RCC 7860 (cell line): ENCODE measurements around the gene DGKI.
"Not testable (repeated sequence)": the region's sequence is repeated elsewhere in the genome, so short reads cannot be mapped to it uniquely, and the experiment has no call there.

Source experiments
- DNase-seq: peaks from one replicate; pipeline ENCODE4 v3.0.0-alpha.2; 2015; ENCODE audit warnings: low spot score
- FAIRE-seq: peaks from 2 replicates; lab custom pipeline; 2012; peaks lifted over from hg19 to GRCh38; lab: Jason Lieb, UNC

Gene DGKI

GRCh38 chr7:137492889-137493288 lies 353.9 kb downstream of the DGKI start:
- no peak for DNase-seq
- FAIRE-seq: no peak

- no peak for FAIRE-seq
- DNase-seq: no peak
Observed at GRCh38 chr7:137489880-137490279, 356.9 kb downstream of the DGKI start.

GRCh38 chr7:137488038-137488437 lies 358.7 kb downstream of the DGKI start:
- FAIRE-seq: no peak
- no peak for DNase-seq

DNA sequence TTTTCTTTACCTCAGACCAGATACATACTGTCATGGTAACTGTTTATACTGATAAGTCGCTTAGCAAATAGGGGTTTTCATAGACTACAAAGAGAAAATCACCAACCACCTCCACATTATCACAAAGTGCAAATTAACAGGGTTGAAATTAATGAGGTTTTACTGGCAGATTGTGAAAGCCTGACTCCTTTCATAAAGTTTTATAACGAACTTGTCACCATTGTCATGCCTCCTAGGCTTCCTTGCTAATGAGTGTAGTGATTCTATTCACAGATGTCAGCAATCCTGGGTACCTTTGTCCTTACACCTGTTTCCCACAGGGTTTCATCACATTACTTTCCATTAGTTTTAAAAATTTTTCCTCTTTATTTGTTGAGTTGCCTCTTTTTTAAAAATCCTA lies 361.0 kb downstream of the DGKI start:
- FAIRE-seq (no peak), DNase-seq (no peak)

GRCh38 chr7:137484326-137484725 lies 362.4 kb downstream of the DGKI start:
- no peak for DNase-seq
- no peak for FAIRE-seq

- DNase-seq (no peak), FAIRE-seq (no peak)
Observed at GRCh38 chr7:137482466-137482865, 364.3 kb downstream of the DGKI start.

DNA sequence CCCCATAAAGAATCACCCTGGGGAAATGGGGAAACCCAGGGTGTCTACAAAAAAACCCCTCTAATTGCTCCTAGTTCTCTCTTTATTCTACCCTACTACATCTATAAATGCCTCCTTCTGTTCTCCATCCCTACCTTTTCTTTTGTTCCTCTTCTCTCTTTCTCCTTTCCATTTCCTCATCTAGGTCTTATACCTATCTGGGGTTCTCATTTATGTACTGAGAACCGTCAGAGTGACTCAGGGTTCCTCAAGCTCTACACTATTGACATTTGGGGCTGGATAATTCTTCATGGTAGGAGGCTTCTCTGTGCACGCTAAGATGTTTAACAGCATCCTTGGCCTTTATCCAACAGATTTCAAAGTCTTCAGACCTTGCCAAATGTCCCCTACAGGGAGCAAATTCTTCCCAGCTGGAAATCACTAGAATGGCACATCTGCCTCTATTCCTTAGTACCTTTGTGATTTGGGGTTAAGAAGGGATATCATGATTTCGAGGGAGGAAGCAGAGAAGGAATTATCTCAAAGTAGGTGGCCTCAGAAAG lies 365.9 kb downstream of the DGKI start:
- DNase-seq: no peak
- FAIRE-seq: no peak

DNA sequence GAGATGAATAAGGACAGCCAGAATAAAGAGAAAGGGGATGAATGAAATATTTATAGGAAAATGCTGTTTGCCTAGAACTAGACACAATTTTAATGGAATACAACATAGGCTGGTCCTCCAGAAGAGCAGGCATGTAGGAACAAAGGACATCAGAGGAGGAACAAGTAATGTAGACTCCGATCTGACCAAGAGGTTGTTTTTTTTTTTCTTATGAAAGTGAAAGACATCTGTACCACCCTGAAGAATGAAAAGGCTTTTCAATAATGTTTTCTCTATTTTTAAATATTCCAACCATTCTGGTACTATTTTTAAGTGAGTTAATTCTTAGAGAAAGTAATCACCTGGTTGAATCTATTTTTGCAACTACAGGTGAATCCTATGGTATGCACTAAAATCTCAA lies 366.4 kb downstream of the DGKI start:
- DNase-seq (no peak), FAIRE-seq (no peak)

GRCh38 chr7:137476937-137477336 lies 369.8 kb downstream of the DGKI start:
- DNase-seq (no peak), FAIRE-seq (no peak)

GRCh38 chr7:137475966-137476365 lies 370.8 kb downstream of the DGKI start:
- no peak for DNase-seq
- FAIRE-seq: no peak

DNA sequence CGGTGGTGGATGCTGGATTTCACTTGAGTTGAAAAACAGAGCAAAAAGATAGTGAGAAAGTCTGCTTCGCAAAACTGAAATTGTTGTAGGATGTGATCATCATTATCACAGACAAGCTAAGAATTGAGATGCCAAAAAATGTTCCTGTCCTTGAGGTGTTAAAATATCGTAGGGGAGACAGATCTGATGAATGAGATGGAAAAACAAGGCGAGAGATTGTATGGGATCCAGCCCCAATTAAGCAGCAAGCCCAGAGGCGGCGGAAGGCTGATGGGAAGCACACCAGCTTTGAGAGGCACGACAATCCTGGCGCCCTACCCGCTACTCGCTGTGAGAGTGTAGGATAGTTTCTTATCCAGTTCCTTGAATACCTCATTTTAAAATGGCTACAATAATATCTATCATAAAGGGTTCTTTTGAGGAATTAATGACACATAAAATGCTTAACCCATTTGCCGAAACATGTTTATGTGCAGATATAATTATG lies 372.2 kb downstream of the DGKI start:
- DNase-seq (no peak), FAIRE-seq (no peak)

DNA sequence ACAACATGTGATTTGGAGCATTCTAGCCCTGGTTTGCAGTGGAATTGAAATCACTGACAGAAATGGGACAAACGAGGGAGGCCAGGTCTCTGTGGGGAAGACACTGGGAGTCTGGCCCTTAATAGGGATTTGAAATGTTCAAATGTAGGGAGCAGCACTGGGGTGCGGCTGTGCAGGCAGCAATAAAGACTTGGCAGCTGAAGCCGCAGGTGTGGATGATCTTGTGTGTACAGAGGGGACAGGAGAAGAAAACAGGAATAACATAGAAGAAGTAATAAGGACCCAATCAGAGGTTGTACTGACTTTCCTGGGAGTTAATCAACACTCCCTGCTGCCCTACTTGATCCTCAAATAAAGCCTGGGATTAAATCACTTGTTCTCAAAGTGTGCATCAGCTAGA lies 375.6 kb downstream of the DGKI start:
- FAIRE-seq (no peak), DNase-seq (no peak)

GRCh38 chr7:137469858-137470257 lies 376.9 kb downstream of the DGKI start:
- FAIRE-seq: no peak
- no peak for DNase-seq

- FAIRE-seq: no peak
Observed at GRCh38 chr7:137469191-137469811, 377.5 kb downstream of the DGKI start.

DNA sequence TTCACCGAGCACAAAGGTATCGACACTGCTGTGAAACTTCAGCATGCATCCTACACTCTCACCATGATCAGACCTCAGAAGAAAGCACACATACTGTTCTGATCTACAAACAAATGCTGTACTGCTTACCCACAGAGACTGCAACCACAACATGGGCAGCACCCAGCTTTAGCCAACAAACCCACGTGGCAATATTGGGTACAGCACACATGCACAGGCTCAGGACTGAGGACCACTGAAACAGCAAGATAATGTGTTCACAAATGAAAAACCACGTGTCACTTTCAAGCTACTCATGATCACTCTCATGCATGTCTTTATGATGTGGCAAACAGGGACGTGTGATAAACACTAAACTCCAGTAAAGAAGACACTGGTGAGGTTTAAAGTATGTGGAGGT lies 383.9 kb downstream of the DGKI start:
- no peak for DNase-seq
- no peak for FAIRE-seq

More at GRCh38 chr7:137469191-137469811, 377.5 kb downstream of the DGKI start:
- DNase-seq: no peak

DNA sequence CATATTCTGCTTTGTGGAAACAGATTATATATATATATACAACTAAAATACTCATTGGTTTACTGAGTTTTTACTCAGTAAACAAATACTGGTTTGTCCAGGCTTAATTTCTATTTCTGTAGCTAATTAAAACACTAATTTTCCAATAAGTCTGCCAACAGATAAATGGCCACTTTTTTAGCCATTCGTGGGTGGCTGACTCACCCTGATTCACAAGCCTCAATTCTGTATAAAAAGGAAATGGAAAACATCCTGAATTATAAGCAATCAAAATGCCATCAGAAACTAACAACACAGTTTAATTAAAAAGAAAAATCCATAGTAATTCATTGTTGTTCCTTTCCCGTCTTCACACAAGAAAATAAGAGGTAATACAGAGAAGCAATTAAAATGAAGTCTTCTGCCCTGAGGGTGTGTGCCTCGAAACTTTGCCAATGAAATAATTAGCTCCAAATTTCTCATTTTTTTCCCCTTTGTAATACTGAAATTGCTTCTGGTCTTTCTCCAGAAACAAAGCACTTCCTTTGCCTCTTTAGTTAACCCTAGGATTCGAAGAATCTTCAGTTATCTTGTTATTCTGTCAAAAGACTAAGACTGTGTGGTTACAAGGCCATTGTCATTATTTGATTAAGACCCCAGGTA lies 384.6 kb downstream of the DGKI start:
- DNase-seq: no peak
- no peak for FAIRE-seq

DNA sequence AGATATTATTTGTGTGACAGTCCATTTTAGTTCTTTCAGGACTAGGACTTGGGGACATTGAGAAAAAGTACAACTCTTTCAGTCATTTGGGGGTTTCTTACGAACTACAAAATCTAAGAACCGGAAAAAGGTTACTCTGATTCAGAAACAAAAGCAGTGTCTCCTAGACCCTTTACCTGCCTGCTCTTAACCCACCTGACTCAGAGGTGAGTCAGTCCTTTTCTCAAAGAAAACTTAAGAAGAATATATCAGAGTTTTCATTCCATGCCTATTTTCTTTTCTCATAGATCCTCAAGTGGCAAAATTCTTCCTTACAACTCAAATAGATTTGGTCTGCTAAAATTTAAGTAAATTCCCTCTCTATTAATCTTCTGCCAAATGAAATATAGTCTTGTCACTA lies 388.4 kb downstream of the DGKI start:
- no peak for FAIRE-seq
- DNase-seq: no peak

GRCh38 chr7:137454767-137455166 lies 392.0 kb downstream of the DGKI start:
- FAIRE-seq (no peak), DNase-seq (no peak)

GRCh38 chr7:137454246-137454724 lies 392.5 kb downstream of the DGKI start:
- DNase-seq (peak; percentile 60), FAIRE-seq (peak; percentile 92)

- FAIRE-seq: no peak
- no peak for DNase-seq
Observed at GRCh38 chr7:137453356-137453755, 393.4 kb downstream of the DGKI start.

DNA sequence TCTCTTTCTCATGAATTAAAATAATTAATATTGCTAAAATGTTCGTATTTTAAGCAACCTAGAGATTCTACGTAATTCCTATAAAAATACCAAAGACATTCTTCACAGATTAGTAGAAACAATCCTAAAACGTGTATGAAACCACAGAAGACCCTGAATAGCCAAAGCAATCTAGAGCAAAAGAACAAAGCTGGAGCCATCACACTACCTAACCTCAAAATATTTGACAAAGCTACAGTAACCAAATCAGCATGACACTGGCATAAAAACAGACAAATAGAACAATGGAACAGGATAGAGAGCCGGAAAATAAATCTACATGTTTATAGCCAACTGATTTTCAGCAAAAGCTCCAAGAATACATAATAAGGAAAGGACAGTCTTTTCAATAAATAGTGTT lies 397.8 kb downstream of the DGKI start:
- FAIRE-seq (no peak), DNase-seq (no peak)

- not testable (repeated sequence) for DNase-seq, FAIRE-seq
Observed at GRCh38 chr7:137448572-137448971, 398.2 kb downstream of the DGKI start.
